Measurements from ENCODE around the gene TLL1. TPM values are rescaled to one million over a fixed set of nuclear protein-coding genes. Genes with fewer than 3 reads are reported as not detected.

The TLL1 gene
- total RNA-seq, 1 experiment from 2014 or later = not detected

DNA sequence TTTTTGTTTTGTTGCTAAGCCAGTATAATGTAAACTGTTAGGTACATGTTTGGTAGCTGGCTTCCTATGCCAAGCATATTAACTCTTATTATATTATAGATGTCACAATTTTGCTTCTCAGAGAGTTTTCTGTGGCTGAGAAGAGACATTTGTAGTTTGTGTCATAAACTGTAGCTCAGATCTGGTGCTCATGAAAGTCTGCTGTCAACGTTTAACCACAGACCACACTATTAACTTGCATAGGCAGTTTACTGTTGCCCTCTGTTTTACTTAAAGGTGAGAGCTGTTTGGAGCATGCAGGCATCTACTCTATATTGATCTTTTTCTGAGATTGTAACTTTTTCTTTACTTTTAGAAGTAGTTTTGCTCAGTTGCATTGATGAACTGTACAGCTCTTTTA, 166.8 kb downstream of the TLL1 start:
- Histone ChIP-seq H3K23me2 (ENCODE audit: insufficient read length, low read depth, low read length, poor library complexity, severe bottlenecking) (no peaks in the 10 kb centered on the region), H3K79me1 (ENCODE audit: insufficient read depth, low read depth, low read length, poor library complexity, severe bottlenecking) (no peaks in the 10 kb centered on the region), H4K20me1 (ENCODE audit: control insufficient read depth, insufficient read depth, insufficient read length) (no peaks in the 10 kb centered on the region), H3K27me3 (ENCODE audit: insufficient read depth, low read length) (no peaks in the 10 kb centered on the region), H4K8ac (replicated peaks; ENCODE audit: insufficient read length, low read depth, low read length) (no peak overlapping the region), H3K9ac (ENCODE audit: extremely low read depth, insufficient read length, low read length) (no peak overlapping the region), H4K5ac (ENCODE audit: insufficient read length, low read depth, low read length) (no peak overlapping the region), H2BK12ac (ENCODE audit: insufficient read length, low read depth, low read length) (no peak overlapping the region), H3T11ph (ENCODE audit: low read length) (no peak overlapping the region), H2BK5ac (ENCODE audit: insufficient read length, low read length) (no peak overlapping the region), H2BK15ac (ENCODE audit: low read depth, low read length) (no peak overlapping the region), H3K4ac (ENCODE audit: low read depth, low read length) (no peak overlapping the region), H3K4me2 (ENCODE audit: insufficient read depth, insufficient read length, low read length) (no peak overlapping the region), H4K91ac (ENCODE audit: insufficient read length, low read depth, low read length) (no peak overlapping the region), H3K18ac (ENCODE audit: insufficient read length, low read depth, low read length) (no peak overlapping the region), H3K23ac (ENCODE audit: insufficient read length, low read depth, low read length) (no peak overlapping the region), H3K27ac (ENCODE audit: insufficient read length, low read depth, low read length) (no peak overlapping the region), H2AK5ac (ENCODE audit: insufficient read length, low read length) (no peak overlapping the region), H3K79me2 (ENCODE audit: insufficient read depth, low read length) (no peaks in the 10 kb centered on the region), H3K4me1 (ENCODE audit: insufficient read depth, low read length) (no peaks in the 10 kb centered on the region), H3K14ac (ENCODE audit: insufficient read depth, low read length) (no peak overlapping the region), H3K56ac (ENCODE audit: insufficient read length, low read depth, low read length) (no peak overlapping the region), H2BK120ac (ENCODE audit: low read depth, low read length, poor library complexity, severe bottlenecking) (no peak overlapping the region), H2AFZ (ENCODE audit: low read length) (no peak overlapping the region), H2BK20ac (ENCODE audit: low read depth, low read length, poor library complexity, severe bottlenecking) (no peak overlapping the region), H3K9me3 (ENCODE audit: control insufficient read depth, low read depth, low read length) (no peaks in the 10 kb centered on the region)
- no peak overlapping the region for H3K27ac Mint-ChIP-seq
- no peak for DNase-seq
- H3K9me3 Mint-ChIP-seq = no peaks in the 10 kb centered on the region
- TF ChIP-seq, protein P1, sequence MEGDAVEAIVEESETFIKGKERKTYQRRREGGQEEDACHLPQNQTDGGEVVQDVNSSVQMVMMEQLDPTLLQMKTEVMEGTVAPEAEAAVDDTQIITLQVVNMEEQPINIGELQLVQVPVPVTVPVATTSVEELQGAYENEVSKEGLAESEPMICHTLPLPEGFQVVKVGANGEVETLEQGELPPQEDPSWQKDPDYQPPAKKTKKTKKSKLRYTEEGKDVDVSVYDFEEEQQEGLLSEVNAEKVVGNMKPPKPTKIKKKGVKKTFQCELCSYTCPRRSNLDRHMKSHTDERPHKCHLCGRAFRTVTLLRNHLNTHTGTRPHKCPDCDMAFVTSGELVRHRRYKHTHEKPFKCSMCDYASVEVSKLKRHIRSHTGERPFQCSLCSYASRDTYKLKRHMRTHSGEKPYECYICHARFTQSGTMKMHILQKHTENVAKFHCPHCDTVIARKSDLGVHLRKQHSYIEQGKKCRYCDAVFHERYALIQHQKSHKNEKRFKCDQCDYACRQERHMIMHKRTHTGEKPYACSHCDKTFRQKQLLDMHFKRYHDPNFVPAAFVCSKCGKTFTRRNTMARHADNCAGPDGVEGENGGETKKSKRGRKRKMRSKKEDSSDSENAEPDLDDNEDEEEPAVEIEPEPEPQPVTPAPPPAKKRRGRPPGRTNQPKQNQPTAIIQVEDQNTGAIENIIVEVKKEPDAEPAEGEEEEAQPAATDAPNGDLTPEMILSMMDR (conservative IDR thresholded peaks at IDR 0.05) = no peak
- H3K4me3 Mint-ChIP-seq = no peak overlapping the region
- no peaks in the 10 kb centered on the region for H3K36me3 Mint-ChIP-seq (ENCODE audit: insufficient read depth in 1 of 3, low read depth in 3 of 3)
- no CpG with 5 or more reads among the region's 1 CpG for WGBS (ENCODE audit: extremely low coverage, insufficient read length, low lambda C conversion rate)
- no peaks in the 10 kb centered on the region for H3K27me3 Mint-ChIP-seq (ENCODE audit: low read depth)
- peaks cover 10 to 12% of the 10 kb centered on the region in 2 experiments for H3K4me1 Mint-ChIP-seq
